ENCODE measurements around the gene AGAP2.
"Not testable (repeated sequence)": the region's sequence is repeated elsewhere in the genome, so short reads cannot be mapped to it uniquely, and the experiment has no call there.

Gene AGAP2

DNA sequence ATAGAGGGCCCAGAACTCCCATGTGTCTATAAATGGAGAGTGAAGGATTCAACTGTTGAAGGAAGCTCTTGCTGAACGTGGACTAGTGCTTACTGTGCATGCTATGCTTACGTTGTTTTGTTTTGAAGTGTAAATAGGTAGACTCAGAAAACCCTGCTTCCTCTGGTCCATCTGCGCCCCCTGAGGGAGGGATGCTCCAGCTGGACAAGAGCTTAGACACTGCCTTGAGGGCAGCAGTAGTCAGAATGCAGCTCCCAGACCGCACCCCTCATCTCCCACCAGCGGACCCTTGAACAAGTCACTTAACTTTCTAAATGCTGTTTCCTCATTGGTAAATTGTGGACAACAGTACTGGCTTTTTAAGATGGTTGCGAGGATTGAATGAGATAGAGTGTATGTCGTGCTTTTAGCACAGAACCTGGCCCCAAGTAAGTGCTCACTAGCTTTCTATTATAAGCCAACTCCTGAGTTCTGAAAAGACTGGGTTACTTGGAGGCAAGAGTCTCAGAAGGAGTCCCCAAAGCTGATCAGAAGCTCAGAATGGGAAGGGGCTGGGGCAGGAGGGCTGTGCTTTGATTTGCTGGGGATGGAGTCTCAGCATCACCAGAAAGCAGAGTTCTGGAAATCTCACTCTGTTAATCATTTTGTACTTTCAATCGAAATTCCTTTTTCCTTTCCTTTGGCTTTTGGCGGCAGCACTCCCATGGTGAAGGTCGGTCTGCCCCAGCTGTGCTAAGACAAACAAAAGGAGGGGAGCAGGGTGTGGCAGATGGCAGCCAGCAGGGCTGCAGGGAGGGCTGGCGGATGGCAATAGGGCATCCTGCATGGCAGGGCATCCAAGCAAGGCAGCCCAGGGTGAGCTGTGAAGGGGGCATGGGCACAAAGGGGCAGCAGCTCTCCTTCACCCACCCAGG is 15.6 kb downstream of the AGAP2 start:
- DNase-seq (ENCODE audit: low read depth), result no peak

DNA sequence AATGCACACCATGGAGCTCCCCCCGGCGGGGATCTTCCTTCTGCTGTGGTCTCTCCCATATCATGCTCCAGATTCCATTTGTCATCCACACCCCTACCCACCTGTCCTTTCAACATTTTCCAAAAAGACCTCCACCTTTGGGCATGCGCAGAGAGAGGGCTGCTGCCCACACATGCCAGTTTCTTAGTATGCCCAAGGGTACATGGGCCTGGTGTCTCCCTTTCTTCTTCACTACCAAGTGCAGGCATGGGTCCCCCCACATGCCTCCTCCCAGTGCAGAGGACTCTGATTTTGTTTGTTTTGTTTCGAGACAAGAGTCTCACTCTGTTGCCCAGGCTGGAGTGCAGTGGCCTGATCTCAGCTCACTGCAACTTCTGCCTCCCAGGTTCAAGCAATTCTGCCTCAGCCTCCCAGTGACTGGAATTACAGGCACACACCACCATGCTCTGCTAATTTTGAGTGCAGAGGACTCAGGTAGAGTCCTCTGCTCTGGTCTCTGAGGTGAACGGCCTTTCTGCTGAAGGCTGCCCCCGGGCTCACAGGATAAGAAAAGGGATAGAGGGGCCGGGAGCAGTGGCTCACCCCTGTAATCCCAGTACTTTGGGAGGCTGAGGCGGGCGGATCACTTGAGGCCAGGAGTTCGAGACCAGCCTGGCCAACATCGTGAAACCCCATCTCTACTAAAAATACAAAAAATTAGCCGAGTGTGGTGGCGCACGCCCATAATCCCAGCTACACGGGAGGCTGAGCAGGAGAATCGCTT is 16.5 kb downstream of the AGAP2 start:
- DNase-seq (ENCODE audit: low read depth), result not testable (repeated sequence)

DNA sequence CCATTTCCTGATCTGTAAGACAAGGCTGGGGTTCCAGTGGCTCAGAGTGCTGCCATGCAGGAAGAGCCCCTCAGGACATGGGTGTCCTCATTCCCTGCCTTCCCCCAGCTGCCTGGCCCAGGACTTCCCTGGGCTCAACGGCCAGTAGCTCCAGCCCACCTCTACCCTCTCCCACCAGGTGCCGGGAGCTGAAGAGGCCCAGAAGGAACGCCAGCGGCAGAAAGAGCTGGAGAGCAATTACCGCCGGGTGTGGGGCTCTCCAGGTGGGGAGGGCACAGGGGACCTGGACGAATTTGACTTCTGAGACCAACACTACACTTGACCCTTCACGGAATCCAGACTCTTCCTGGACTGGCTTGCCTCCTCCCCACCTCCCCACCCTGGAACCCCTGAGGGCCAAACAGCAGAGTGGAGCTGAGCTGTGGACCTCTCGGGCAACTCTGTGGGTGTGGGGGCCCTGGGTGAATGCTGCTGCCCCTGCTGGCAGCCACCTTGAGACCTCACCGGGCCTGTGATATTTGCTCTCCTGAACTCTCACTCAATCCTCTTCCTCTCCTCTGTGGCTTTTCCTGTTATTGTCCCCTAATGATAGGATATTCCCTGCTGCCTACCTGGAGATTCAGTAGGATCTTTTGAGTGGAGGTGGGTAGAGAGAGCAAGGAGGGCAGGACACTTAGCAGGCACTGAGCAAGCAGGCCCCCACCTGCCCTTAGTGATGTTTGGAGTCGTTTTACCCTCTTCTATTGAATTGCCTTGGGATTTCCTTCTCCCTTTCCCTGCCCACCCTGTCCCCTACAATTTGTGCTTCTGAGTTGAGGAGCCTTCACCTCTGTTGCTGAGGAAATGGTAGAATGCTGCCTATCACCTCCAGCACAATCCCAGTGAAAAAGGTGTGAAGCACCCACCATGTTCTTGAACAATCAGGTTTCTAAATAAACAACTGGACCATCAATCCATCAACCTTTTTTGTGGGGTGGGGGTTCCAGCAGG is 17.6 kb downstream of the AGAP2 start:
- DNase-seq (ENCODE audit: low read depth), result no peak

DNA sequence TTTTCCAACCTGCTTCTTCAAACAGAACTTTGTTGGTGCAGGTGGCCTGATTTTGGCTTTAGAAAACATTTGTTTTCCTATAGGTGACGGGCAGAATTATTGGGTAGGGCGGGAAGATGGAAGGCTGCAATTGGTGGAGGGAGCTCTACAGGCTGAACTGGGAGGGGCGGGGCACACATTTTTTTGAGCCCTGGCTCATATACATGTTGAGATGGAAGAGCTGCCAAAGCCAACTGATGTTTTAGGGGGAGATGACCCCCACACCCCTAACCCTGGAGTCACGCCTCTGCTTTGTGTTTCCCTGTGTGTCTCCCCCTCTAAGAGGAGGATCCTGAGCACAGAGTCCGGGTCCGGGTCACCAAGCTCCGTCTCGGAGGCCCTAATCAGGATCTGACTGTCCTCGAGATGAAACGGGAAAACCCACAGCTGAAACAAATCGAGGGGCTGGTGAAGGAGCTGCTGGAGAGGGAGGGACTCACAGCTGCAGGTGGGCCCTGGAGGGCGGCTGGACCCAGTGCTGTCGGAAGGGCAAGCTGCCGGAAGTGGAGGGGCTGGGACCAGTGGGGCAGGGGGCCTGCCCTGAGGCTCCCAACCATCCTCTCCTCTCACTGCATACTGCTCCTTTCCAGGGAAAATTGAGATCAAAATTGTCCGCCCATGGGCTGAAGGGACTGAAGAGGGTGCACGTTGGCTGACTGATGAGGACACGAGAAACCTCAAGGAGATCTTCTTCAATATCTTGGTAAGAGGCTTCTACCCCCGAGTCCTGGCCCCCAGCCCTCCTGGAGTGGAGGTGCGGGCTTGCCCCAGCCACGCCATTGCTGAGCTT is 18.6 kb downstream of the AGAP2 start:
- DNase-seq (ENCODE audit: low read depth), result no peak

DNA sequence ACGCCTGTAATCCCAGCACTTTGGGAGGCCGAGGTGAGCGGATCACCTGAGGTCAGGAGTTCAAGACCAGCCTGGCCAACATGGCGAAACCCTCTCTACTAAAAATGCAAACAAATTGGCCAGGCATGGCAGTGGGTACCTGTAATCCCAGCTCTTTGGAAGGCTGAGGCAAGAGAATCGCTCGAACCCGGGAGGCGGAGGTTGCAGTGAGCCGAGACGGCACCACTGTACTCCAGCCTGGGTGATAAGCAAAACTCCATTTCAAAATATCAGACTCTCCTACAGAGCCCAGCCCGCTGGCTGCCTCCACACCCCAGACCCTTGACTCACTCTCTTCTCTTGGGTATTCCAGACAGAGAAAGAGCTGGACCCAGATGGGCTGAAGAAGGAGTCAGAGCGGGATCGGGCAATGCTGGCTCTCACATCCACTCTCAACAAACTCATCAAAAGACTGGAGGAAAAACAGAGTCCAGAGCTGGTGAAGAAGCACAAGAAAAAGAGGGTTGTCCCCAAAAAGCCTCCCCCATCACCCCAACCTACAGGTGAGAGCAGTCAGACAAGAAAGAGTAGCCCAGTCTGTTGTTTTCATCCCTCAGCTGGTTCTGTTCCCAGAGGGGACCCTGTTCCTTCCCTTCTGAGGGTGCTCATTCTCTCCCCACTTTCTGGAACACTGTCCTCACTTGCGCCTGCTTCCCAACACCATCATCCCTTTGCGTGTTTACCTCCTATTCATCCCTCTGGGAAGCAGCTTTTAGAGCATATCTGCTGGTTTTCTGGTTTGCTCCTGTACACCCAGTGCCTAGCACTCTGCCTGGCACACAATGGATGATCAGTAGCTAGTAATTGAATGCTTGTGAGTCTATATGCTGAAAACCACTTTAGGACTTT is 19.7 kb downstream of the AGAP2 start:
- DNase-seq (ENCODE audit: low read depth), result no peak

DNA sequence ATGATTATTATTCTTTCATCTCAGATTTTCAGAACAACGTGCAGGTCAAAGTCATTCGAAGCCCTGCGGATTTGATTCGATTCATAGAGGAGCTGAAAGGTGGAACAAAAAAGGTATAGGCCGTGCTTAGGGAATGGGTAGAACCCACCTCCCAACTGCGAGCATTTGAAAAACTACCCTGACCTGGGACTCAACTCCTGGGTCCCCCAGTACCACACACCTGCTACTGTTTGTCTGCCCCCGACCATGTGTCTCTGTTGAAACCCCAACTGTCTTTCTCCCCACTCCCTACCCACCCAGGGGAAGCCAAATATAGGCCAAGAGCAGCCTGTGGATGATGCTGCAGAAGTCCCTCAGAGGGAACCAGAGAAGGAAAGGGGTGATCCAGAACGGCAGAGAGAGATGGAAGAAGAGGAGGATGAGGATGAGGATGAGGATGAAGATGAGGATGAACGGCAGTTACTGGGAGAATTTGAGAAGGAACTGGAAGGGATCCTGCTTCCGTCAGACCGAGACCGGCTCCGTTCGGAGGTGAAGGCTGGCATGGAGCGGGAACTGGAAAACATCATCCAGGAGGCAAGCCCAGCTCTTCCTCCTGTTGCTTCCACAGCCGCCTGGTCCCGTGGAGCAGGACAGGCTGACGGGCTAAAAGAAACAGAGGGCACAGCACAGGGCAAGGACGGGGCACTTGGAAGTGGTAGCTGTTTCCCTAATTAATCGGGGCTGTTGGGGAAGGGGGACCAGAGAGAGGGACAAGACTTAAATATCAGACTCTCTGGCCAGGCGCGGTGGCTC is 20.5 kb downstream of the AGAP2 start:
- no peak for DNase-seq (ENCODE audit: low read depth)

DNA sequence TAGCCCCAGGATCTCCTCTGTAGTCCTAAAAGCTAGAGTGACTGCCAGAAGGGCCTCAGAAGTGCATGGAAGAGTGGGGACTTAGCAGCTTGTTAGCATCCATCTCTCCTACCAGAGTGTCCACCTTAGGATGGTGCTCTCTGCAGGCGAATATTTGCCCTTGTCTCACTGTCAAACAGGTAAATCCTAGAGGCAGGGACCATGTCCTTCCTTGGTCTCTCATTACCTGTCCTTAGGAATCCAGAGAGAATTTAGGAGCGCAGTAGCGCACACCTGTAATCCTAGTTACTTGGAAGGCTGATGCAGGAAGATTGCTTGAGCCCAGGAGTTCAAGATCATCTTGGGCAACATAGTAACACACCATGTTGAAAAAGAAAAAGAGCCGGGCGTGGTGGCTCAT is 21.4 kb downstream of the AGAP2 start:
- no peak for DNase-seq (ENCODE audit: low read depth)

DNA sequence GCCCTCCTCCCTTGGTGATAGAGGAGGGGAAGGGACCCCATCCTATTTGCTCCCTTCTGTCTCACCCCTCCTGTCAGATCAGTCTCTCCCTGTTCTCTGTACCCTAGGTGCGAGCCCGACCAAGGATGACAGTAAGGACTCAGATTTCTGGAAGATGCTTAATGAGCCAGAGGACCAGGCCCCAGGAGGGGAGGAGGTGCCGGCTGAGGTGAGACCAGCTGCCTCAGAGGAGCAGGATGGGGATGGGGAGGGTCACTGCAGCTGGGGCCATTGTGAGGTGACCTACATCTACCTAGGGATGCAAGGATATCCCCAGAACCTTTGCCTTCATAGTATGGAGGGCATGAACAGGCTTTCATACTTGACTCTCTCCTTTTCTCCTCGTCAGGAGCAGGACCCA is 22.2 kb downstream of the AGAP2 start:
- DNase-seq (ENCODE audit: low read depth), result no peak

DNA sequence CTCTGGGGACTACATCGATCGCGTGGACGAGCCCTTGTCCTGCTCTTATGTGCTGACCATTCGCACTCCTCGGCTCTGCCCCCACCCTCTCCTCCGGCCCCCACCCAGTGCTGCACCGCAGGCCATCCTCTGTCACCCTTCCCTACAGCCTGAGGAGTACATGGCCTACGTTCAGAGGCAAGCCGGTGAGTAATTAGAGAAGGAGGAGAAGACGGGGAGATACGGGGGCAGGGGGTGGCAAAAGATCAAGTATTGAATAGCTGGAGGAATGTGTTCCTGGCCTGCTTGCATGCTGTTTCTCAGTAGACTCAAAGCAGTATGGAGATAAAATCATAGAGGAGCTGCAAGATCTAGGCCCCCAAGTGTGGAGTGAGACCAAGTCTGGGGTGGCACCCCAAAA is 22.8 kb downstream of the AGAP2 start:
- DNase-seq (ENCODE audit: low read depth), result no peak

DNA sequence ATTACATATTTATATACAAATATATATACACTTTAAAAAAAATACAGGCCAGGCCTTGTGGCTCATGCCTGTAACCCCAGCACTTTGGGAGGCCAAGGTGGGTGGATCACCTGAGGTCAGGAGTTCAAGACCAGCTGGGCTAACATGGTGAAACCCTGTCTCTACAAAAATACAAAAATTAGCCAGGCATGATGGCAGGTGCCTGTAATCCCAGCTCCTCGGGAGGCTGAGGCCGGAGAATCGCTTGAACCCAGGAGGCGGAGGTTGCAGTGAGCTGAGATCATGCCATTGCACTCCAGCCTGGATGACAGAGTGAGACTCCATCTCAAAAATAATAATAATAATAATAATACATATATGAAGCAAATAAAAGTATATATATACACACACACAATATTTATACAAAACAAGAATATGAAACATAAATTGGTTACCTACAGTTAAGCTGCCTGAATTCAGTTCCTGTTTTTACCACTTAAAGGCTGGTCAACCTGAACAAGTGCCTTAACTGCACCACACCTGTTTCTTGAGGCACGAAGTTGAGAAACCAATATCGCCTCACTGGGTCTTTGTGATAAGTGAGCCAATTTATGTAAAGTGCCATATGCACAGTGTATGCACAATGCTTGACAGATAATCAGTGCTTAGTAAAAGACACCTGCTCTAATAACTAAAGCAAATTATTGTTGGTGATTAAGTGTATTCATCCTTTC is 23.4 kb downstream of the AGAP2 start:
- DNase-seq (ENCODE audit: low read depth), result not testable (repeated sequence)

DNA sequence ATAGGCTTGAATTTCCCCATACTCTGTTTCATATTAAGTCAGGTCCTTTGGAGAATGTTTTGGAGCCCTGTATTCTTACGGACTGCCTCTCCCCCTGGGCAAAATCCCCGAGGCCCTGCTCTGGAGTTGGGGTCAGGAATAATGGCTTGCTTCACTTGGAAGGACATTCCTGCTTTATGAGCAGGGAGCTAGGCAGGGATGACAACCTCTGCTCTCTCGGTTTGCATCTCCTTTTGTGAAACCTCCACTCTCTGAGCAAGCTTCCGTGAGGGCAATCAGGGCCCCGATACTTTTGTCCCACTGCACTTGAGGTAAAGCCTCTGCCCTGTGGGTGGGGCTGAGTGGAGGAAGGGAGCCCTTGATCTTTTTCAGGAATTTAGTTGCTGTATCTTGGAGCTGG is 25.3 kb downstream of the AGAP2 start:
- no peak for DNase-seq (ENCODE audit: low read depth)

DNA sequence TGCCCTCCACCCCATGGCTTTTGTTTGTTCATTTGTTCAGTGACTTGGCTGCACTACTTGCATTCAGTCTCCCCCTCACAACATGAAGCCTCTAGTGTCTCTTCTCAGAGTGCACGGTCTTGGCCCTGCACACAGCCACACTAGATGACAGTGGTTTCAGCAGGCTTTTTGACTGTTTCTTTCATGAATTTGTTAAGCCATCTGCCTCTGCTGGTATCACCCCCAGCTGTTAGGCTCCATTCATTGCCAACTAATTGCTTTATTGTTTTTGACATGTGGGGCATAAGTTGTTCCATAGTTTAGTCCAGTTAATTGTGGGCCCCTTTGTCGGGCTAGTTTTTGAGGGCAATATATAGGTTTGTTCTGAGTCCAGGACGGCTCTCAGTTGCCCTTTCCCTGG is 25.8 kb downstream of the AGAP2 start:
- DNase-seq (ENCODE audit: low read depth), result no peak

DNA sequence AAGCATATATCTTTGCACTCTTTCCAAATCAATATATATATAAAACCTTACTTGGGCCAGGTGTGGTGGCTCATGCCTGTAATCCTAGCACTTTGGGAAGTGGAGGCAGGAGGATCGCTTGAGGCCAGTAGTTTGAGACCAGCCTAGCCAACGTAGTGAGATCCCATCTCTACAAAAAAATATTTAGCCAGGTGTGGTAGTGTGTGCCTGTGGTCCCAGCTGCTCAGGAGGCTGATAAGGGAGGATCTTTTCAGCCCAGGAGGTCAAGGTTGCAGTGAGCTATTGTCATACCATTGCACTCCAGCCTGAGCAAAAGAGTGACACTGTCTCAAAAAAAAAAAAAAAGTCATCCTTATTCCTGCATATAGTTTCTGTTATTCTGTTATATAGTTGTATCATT is 30.2 kb downstream of the AGAP2 start:
- no peak for DNase-seq (ENCODE audit: low read depth)

DNA sequence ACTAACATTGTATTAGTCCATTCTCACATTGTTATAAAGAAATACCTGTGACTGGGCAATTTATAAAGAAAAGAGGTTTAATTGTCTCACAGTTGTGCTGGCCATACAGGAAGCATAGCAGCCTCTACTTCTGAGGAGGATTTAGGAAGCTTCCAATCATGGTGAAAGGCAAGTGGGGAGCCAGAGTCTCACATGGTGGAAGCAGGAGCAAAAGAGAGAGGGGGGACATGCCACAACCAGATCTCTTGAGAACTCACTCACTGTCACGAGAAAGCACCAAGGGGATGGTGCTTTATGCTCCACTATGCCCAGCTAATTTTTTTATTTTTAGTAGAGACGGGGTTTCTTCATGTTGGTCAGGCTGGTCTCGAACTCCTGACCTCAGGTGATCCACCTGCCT is 31.3 kb downstream of the AGAP2 start:
- DNase-seq (ENCODE audit: low read depth), result no peak

DNA sequence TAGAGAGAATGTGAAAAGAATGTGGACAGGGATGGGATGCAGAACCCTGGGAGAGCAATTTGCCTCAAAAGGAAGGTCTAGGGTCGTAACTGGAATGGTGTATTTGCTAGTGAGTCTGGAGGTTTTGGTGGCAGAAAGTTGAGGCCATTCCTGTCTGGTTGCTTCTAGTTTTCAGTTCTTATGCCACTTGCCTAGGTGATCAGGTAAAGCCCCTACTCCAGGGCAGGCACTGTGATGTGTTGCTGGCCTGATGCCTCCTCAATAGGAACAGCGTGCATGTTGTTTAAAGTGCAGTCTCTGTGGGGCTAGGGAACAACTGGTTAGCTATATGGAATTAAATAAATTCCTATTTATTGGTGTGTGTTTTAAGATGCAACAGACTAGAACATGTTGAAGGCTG is 38.2 kb downstream of the AGAP2 start:
- DNase-seq (ENCODE audit: low read depth), result no peak

DNA sequence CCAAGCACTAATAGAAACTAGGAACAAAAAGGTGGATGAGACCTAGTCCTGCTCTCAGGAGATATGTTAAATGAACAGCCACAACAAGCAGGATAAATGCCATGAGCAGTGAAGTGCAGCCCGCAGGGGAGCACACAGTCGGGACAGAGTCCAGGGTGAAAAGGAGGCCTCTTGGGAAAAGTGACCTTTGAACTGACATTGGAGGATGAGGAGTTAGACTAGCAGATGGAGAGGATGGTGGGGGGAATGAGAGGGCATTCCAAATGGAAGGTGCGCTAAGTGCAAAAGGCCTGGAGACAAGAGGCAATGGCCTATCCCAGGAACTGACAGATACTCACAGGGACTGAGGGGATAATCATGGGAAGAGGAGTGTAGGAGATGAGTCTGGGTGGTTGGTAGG is 40.1 kb downstream of the AGAP2 start:
- DNase-seq (ENCODE audit: low read depth), result no peak

DNA sequence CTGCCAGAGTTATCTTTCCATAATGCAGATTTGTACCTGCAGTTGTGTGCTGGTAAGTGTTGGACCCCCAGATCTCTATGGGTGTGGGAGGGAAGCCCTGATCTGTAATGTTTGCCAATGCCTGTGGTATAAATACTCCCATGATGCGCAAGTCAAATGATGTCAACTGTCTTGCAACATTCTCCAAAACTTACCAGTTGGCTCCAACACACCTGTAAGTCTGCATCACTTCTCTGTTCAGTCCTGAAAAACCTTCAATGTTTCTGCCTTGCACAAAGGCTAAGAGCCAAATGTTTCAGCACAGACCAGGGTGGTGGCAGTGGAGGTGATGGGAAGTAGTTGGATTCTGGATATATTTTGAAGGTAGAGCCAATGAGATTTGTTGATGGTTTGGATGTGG is 41.5 kb downstream of the AGAP2 start:
- DNase-seq (ENCODE audit: low read depth), result no peak

DNA sequence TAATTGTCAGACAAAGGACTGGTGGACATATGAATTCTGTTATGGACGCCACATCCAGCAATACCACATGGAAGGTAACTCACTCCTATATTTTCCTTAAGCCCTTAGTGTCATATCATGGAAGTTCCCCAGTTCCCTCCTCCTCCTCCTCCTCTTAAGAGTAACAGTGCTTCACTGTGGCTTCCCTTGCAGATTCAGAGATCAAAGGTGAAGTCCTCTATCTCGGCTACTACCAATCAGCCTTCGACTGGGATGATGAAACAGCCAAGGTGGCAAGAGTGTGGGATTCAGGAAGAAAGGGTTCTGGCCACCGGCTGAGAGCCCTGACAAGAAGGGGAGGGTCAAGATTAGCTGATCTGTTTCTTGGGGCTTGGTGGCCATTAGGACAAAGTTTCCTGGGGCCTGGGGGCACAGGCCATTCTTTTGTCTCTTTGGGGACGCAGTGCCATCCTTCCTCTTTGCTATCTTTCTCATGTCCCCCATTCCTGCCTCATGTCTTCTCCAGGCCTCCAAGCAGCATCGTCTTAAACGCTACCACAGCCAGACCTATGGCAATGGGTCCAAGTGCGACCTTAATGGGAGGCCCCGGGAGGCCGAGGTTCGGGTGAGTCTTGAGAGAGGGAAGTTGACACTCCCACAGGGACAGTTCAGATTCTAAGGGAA is 42.6 kb downstream of the AGAP2 start:
- no peak for DNase-seq (ENCODE audit: low read depth)

Measured in stimulated activated CD4-positive, alpha-beta T cell treated with anti-CD3 and anti-CD28 coated beads, Interleukin-2, amount 100 ng/mL, for 4 hours (primary cell).